Thymus (tissue), 11 donors: ENCODE data around the gene LARP6. TPM values are rescaled to one million over a fixed set of nuclear protein-coding genes. Genes with fewer than 3 reads are reported as not detected.

Experiments
- DNase-seq, 9 donors: peaks; one replicate each; pipeline ENCODE4 v3.0.0-alpha.2; 2013; ENCODE audit warnings: low spot score in 9 of 9, low read depth in 6 of 9, missing footprints in 1 of 9
- H3K27ac ChIP-seq, 2 donors: one replicate each; pipeline ENCODE4 v1.5.1; 2013; ENCODE audit warnings: control low read depth in 1 of 2, low read depth in 1 of 2, low read length in 1 of 2, mild to moderate bottlenecking in 1 of 2, moderate library complexity in 1 of 2
- H3K27me3 ChIP-seq, 2 donors: one replicate each; pipeline ENCODE4 v1.5.1; 2013; ENCODE audit warnings: low read length in 1 of 2; ENCODE audit not compliant: control insufficient read depth in 2 of 2, insufficient read depth in 1 of 2
- H3K36me3 ChIP-seq, 2 donors: one replicate each; pipeline ENCODE4 v1.5.1; 2013; ENCODE audit warnings: low read length in 1 of 2, mild to moderate bottlenecking in 1 of 2, moderate library complexity in 1 of 2; ENCODE audit not compliant: control insufficient read depth in 2 of 2, insufficient read depth in 2 of 2
- H3K4me1 ChIP-seq, 2 donors: one replicate each; pipeline ENCODE4 v1.5.1; 2013; ENCODE audit warnings: low read length in 2 of 2; ENCODE audit not compliant: control insufficient read depth in 2 of 2, insufficient read depth in 2 of 2
- H3K4me3 ChIP-seq, 2 donors: one replicate each; pipeline ENCODE4 v1.5.1; 2013; ENCODE audit warnings: low read length in 2 of 2, control low read depth in 1 of 2, mild to moderate bottlenecking in 1 of 2
- H3K9me3 ChIP-seq, 2 donors: one replicate each; pipeline ENCODE4 v1.5.1; 2013; ENCODE audit warnings: low read length in 1 of 2, mild to moderate bottlenecking in 1 of 2; ENCODE audit not compliant: control insufficient read depth in 2 of 2, insufficient read depth in 1 of 2
- WGBS: extraction: QIAGEN DNeasy Blood & Tissue Kit; methylation state at CpG from one replicate; pipeline ENCODE4 v1.1.7; 2013; 5-methylcytosine and 5-hydroxymethylcytosine counted together
- polyA plus RNA-seq: library from polyadenylated mRNA; stranded (reverse); fragments of 200-250 nt; gene quantifications from one replicate; pipeline ENCODE4 v1.2.3, GENCODE V29; 2013
- total RNA-seq: library from RNA; stranded (reverse); fragments of 120-200 nt; gene quantifications from one replicate; pipeline ENCODE4 v1.2.4, GENCODE V29; 2013
- donor health status: healthy.

Gene LARP6
- total and polyA plus RNA-seq, 2 donors, result 6.3 to 12.4 TPM

DNA sequence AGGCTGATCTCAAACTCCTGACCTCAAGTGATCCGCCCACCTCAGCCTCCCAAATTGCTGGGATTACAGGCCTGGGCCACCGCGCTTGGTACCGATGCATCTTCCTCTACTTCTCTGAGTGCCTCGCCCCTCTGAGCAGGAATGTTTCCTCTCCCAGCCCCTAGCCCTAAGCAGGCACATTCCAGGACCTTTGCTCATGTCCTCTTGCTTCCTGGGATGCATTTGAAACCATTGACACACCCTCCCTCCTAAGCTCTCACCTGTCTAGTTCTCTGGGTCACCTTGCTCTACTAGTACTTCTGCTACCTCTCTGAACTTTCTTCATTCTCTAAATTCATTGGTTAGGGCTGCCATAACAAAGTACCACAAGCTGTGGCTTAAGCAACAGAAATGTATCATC is 72.7 kb downstream of the LARP6 start:
- Histone ChIP-seq H3K4me1 (no peaks in the 10 kb centered on the region), H3K27me3 (peaks cover 0 to 2% of the 10 kb centered on the region in 2 donors), H3K36me3 (no peaks in the 10 kb centered on the region), H3K4me3 (no peak overlapping the region), H3K9me3 (no peaks in the 10 kb centered on the region), H3K27ac (no peak overlapping the region)
- WGBS, result 92% methylated on average over 5 of the region's 5 CpGs
- DNase-seq, result no peak

Other genes with a start within 250 kb of the LARP6 start
- 11.0 TPM for gene UACA, start 90.6 kb downstream of the LARP6 start, total RNA-seq
- 23.8 TPM for gene UACA, start 90.6 kb downstream of the LARP6 start, polyA plus RNA-seq
- 0.52 TPM for gene THAP10, start 38.3 kb upstream of the LARP6 start, total RNA-seq
- 1.6 TPM for gene THAP10, start 38.3 kb upstream of the LARP6 start, polyA plus RNA-seq
- 3.2 TPM for gene LRRC49, start 38.7 kb upstream of the LARP6 start, total RNA-seq
- gene LRRC49, start 38.7 kb upstream of the LARP6 start, polyA plus RNA-seq, result 5.7 TPM